Cardiac fibroblast (primary cell): ENCODE data around the gene GAS2L1.

Experiments used
- DNase-seq, 2 donors: peaks; one replicate each; pipeline versions ENCODE4 v3.0.0 to v3.0.0-alpha.2; 2010; ENCODE audit warnings: low read depth in 2 of 2
- H3K4me3 ChIP-seq, 2 donors: replicated peaks in 1 of 2; 1 replicate in 1 of 2; 2 replicates in 1 of 2; pipeline ENCODE4 v1.5.1; 2011; ENCODE audit warnings: low read depth in 2 of 2, low read length in 2 of 2, mild to moderate bottlenecking in 2 of 2, moderate library complexity in 1 of 2
- CTCF ChIP-seq: IDR thresholded peaks from one replicate; pipeline ENCODE4 v1.5.1; 2011; ENCODE audit warnings: low read depth, mild to moderate bottlenecking, low read length, inconsistent platforms

GAS2L1 gene

DNA sequence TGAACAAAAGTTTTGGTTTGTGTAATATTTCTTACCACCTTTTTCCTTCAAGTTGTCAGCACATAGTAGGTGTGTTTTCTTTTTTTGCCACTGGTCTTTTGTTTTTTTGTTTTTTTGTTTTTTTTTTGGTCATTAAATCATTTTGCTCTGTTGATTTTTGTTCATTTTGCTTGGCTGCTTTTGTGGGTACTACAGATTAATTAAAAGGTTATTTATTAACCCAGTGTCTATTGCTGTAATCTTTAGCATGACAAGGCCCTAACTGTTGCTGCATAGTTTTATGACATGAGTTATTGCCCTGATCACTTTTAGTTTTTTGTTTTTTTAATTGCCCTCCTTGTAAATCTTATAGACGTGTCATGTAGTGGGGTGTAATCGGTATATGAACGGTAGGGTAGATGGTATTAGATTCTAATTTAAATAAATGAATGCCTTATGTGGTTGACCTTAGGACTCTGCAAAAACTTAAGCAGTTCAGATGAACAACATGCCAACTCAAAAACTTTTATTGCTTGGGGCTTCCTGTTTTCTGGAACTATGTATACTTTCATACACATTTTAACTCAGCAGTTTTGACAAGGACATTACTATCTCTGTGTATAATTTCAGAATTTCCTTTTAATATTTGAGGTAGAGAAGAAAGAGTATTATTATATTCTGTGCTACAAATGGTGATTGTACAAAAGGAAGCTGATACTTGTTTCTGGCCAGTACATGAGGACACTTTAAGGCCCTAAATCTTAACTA lies 30.5 kb upstream of the GAS2L1 start:
- H3K4me3 ChIP-seq = no peak overlapping the region
- no peak for DNase-seq
- no peak for TF ChIP-seq CTCF

- DNase-seq = no peak
- H3K4me3 ChIP-seq = no peak overlapping the region
- no peak for TF ChIP-seq CTCF
Measured at GRCh38 chr22:29277927-29278326, 28.5 kb upstream of the GAS2L1 start.

GRCh38 chr22:29284196-29284595 lies 22.3 kb upstream of the GAS2L1 start:
- DNase-seq = no peak
- TF ChIP-seq CTCF = no peak
- H3K4me3 ChIP-seq = no peak overlapping the region

DNA sequence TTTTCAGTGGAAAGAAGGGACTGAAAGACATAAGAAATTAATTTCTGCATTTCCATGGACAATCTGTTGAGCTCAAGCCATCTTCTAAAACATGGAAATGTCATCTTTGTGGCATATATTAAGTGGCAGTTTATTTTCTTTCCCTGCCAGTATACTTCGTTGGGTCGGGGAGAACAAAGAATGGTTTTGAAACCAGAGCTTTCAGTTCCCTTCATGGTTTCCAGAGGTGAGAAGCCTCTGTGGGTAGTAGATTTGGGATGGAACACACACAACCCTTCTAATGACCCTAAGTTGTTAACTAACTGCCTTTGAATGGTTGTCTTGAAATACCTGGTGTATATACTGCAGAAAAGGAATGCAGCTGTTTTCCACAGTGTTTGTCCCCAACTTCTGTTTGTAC lies 17.6 kb upstream of the GAS2L1 start:
- DNase-seq = no peak
- TF ChIP-seq CTCF = no peak
- H3K4me3 ChIP-seq = no peak overlapping the region

DNA sequence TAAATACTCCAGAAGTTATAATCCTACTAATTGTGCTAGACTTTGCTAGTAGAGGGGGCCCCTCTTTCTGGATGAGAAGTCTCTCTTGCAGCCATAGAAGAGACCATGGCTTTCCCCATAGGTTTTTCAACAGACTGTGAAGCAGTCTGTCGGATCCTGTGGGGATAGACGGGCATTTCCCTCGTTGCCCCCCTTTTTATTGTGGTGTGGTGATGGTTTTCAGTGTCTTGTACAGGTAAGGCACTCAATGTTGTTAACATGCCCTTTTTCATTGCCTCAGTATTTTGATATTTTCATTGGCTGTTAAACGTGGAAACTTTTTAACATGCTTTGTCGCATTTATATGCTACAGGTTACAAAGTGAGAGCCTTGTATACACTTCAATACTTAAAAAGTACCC lies 16.4 kb upstream of the GAS2L1 start:
- DNase-seq = no peak
- H3K4me3 ChIP-seq = no peak overlapping the region
- TF ChIP-seq CTCF = no peak

DNA sequence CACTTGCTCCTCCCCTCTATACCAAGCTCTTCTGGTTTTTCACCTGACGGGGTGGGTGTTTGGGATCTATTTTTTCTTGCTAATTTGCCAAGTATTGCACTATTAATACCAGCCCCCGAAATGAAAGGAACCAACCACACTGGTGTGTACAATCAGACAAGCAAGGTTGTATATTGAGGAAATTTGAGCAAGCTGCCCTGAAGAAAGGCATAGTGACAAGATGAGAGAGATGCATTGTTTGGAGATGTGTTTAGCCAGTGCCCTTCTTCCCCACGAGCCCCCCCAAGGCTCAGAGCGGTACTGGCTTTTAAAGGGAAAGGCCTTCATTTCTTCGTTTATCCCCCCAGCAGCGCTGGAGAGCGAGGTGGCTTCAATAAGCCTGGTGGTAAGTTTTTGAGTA lies 15.2 kb upstream of the GAS2L1 start:
- DNase-seq = no peak
- no peak overlapping the region for H3K4me3 ChIP-seq
- TF ChIP-seq CTCF = no peak

- no peak for TF ChIP-seq CTCF
- no peak overlapping the region for H3K4me3 ChIP-seq
- no peak for DNase-seq
Measured at GRCh38 chr22:29292379-29292778, 14.1 kb upstream of the GAS2L1 start.
